GM12892 (cell line): ENCODE measurements around the gene SELENOP.

Experiments used
- POLR2A ChIP-seq: IDR thresholded peaks from 2 replicates; pipeline ENCODE4 v1.6.1; 2011; ENCODE audit warnings: low read depth, low read length, control low read depth
- POLR2AphosphoS5 ChIP-seq: IDR thresholded peaks from 2 replicates; pipeline ENCODE4 v1.6.1; 2011; ENCODE audit warnings: low read depth, low read length, control low read depth
- TAF1 ChIP-seq: IDR thresholded peaks from 2 replicates; pipeline ENCODE4 v1.6.1; 2011; ENCODE audit warnings: low read depth, mild to moderate bottlenecking, control low read depth, low read length, borderline replicate concordance

DNA sequence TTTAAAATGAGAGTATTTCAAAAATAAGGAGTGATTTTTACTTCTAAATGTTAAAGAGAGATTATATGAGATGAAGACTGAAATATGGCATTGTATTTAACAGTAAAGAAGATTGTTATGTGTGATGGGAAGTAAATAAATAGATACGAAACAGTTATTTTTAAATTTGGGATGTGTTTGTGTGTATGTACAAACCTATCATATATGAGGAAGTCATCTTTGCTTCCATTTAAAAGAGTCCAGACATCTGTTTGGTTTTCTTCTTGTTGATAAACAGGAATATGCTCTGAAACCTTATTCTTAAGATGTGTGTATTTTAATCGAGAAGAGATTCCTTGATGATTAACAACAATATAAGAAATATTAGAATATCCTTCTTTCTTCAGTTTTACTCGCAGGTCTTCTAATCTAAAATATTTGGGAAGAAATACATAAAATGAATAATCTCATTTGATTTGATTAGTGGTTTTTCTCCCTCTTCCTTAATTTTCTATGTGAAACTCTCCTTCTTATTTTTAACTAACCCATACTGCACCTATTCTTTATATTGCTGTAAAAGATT is 4.9 kb downstream of the SELENOP start:
- TF ChIP-seq POLR2A, result no peak
- no peak for TF ChIP-seq POLR2AphosphoS5
- TF ChIP-seq TAF1, result no peak
